Mesodermal cell (in vitro differentiated cells): ENCODE results near the gene AIMP1. TPM values are rescaled to one million over a fixed set of nuclear protein-coding genes. Genes with fewer than 3 reads are reported as not detected.

Experiments used
- H3K27ac ChIP-seq: 2 replicates; pipeline ENCODE4 v1.7.0; 2013; ENCODE audit warnings: mild to moderate bottlenecking, low read depth, low read length, moderate library complexity; ENCODE audit not compliant: severe bottlenecking
- H3K36me3 ChIP-seq: 2 replicates; pipeline ENCODE4 v1.7.1; 2013; ENCODE audit warnings: mild to moderate bottlenecking, low read length, moderate library complexity; ENCODE audit not compliant: control insufficient read depth, insufficient read depth
- H3K4me1 ChIP-seq: one replicate; pipeline ENCODE4 v1.7.1; 2013; ENCODE audit warnings: mild to moderate bottlenecking, low read length; ENCODE audit not compliant: insufficient read depth, control insufficient read depth, poor library complexity, severe bottlenecking
- H3K4me3 ChIP-seq: 2 replicates; pipeline ENCODE4 v1.7.0; 2013; ENCODE audit warnings: low read length, control low read depth, mild to moderate bottlenecking; ENCODE audit not compliant: insufficient read depth, poor library complexity, severe bottlenecking; ENCODE audit errors: extremely low read depth
- H3K9me3 ChIP-seq: 2 replicates; pipeline ENCODE4 v1.7.1; 2013; ENCODE audit warnings: mild to moderate bottlenecking, low read length, moderate library complexity; ENCODE audit not compliant: control insufficient read depth
- WGBS, 2 experiments: methylation state at CpG; one replicate each; pipeline ENCODE4 v1.1.5; 2013; ENCODE audit warnings: missing lambda C conversion rate in 2 of 2; ENCODE audit not compliant: insufficient coverage in 2 of 2; 5-methylcytosine and 5-hydroxymethylcytosine counted together
- polyA plus RNA-seq, 2 experiments: library from polyadenylated mRNA; stranded (reverse); fragments of 50-300 nt; gene quantifications; one replicate each; pipeline ENCODE4 v1.2.3, GENCODE V29; 2013

The AIMP1 gene
- 46.2 TPM for polyA plus RNA-seq (2013, experiment 1 of 2)
- 59.4 TPM for polyA plus RNA-seq (2013, experiment 2 of 2)

GRCh38 chr4:106315968-106316772 lies at the start of gene AIMP1, which contains the start of gene TBCK:
Gene AIMP1 (plus strand): TSS chr4:106316550. CDS start chr4:106325010, 8,460 bp downstream.
Gene TBCK (minus strand): TSS chr4:106316209. CDS start chr4:106308960, 7,249 bp downstream.
- Histone ChIP-seq H3K27ac (peak within 1 kb of the TSS; percentile 100), H3K4me3 (peak within 1 kb of the TSS; percentile 81), H3K36me3 (peaks cover 11% of the 10 kb centered on the region), H3K4me1 (no peaks in the 10 kb centered on the region), H3K9me3 (peaks cover 7% of the 10 kb centered on the region)
- WGBS, 2 experiments, result 0% methylated on average over 29 to 37 of the region's 44 CpGs

- Histone ChIP-seq H3K4me1 (no peaks in the 10 kb centered on the region), H3K27ac (no peak overlapping the region), H3K9me3 (peaks cover 5% of the 10 kb centered on the region), H3K4me3 (no peak overlapping the region), H3K36me3 (peaks cover 3% of the 10 kb centered on the region)
These were observed 47.6 kb upstream of the AIMP1 start for GRCh38 chr4:106268786-106269185.

- no CpG with 5 or more reads among the region's 2 CpGs for WGBS, 2 experiments
- Histone ChIP-seq H3K4me1 (no peaks in the 10 kb centered on the region), H3K27ac (no peak overlapping the region), H3K4me3 (no peak overlapping the region), H3K36me3 (peaks cover 3% of the 10 kb centered on the region), H3K9me3 (peaks cover 5% of the 10 kb centered on the region)
These were observed 46.6 kb upstream of the AIMP1 start for GRCh38 chr4:106269711-106270110.

- Histone ChIP-seq H3K36me3 (peaks cover 3% of the 10 kb centered on the region), H3K4me3 (no peak overlapping the region), H3K9me3 (peaks cover 5% of the 10 kb centered on the region), H3K27ac (no peak overlapping the region), H3K4me1 (no peaks in the 10 kb centered on the region)
- no CpG with 5 or more reads among the region's 1 CpG for WGBS, 2 experiments
These were observed 45.6 kb upstream of the AIMP1 start for GRCh38 chr4:106270736-106271135.

- H3K9me3 ChIP-seq, result peaks cover 5% of the 10 kb centered on the region
- peaks cover 3% of the 10 kb centered on the region for H3K36me3 ChIP-seq
- H3K4me3 ChIP-seq, result no peak overlapping the region
- no peak overlapping the region for H3K27ac ChIP-seq
- WGBS, 2 experiments, result 100% methylated on average over 2 of the region's 2 CpGs
- H3K4me1 ChIP-seq, result no peaks in the 10 kb centered on the region
These were observed 42.5 kb upstream of the AIMP1 start for GRCh38 chr4:106273831-106274230.

DNA sequence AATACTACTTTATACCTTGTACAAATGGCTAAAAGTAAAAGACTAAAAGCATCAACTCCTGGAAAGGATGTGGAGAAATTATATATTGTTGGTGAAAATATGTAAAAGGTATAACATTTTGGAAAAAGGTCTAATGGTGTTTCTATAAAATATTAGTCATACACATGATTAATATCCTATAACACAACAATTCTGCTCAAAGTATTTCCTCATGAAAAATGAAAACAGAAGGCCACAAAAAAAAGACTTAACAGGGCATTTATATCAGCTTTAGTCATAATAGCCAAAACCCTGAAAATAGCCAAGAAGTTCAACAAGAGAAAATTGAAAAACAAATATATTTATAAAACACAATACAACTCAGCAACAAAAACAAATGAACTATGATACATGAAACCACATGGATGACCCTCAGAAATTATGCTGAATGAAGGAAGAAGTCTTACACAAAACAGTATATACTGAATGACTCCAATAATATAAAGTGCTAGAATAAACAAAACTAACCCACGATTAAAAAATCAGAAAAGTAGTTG lies 39.1 kb upstream of the AIMP1 start:
- Histone ChIP-seq H3K9me3 (peaks cover 5% of the 10 kb centered on the region), H3K27ac (no peak overlapping the region), H3K4me3 (no peak overlapping the region), H3K4me1 (no peaks in the 10 kb centered on the region), H3K36me3 (peaks cover 8% of the 10 kb centered on the region)
- WGBS, 2 experiments, result no CpG with 5 or more reads among the region's 1 CpG

- H3K4me1 ChIP-seq, result peaks cover 8% of the 10 kb centered on the region
- WGBS, 2 experiments, result 89 to 100% methylated on average over 1 to 2 of the region's 3 CpGs
These were observed 32.1 kb upstream of the AIMP1 start for GRCh38 chr4:106284227-106284626.

DNA sequence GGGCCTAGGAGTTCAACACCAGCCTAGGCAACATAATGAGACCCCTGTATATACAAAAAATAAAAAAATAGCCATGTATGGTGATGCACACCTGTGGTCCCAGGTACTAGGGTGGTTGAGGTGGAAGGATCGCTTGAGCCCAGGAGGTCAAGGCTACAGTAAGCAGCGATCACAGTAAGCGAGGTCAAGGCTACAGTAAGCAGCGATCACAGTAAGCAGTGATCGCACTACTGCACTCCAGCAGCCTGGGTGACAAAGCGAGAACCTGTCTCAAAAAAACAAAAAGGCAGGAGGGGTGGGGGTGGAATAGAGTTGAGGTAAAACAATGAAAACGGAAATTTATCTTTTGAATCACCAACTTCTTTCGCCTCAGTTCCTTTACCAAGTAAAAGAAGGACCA lies 29.7 kb upstream of the AIMP1 start:
- Histone ChIP-seq H3K4me3 (no peak overlapping the region), H3K4me1 (peaks cover 8% of the 10 kb centered on the region), H3K9me3 (no peaks in the 10 kb centered on the region), H3K36me3 (peaks cover 27% of the 10 kb centered on the region), H3K27ac (no peak overlapping the region)
- 92 to 98% methylated on average over 6 to 7 of the region's 8 CpGs for WGBS, 2 experiments

More at GRCh38 chr4:106284227-106284626, 32.1 kb upstream of the AIMP1 start:
- Histone ChIP-seq H3K27ac (no peak overlapping the region), H3K9me3 (no peaks in the 10 kb centered on the region), H3K4me3 (no peak overlapping the region), H3K36me3 (peaks cover 19% of the 10 kb centered on the region)

- peaks cover 25% of the 10 kb centered on the region for H3K36me3 ChIP-seq
- peak overlapping the region; percentile 86 for H3K27ac ChIP-seq
These were observed 28.9 kb upstream of the AIMP1 start for GRCh38 chr4:106287353-106287969.

GRCh38 chr4:106289737-106290136 lies 26.6 kb upstream of the AIMP1 start:
- no peak overlapping the region for H3K27ac ChIP-seq
- H3K4me1 ChIP-seq, result peaks cover 8% of the 10 kb centered on the region
- H3K4me3 ChIP-seq, result no peak overlapping the region
- peaks cover 34% of the 10 kb centered on the region for H3K36me3 ChIP-seq
- H3K9me3 ChIP-seq, result no peaks in the 10 kb centered on the region
- WGBS, 2 experiments, result no CpG with 5 or more reads among the region's 2 CpGs

More at GRCh38 chr4:106287353-106287969, 28.9 kb upstream of the AIMP1 start:
- Histone ChIP-seq H3K9me3 (no peaks in the 10 kb centered on the region), H3K4me3 (no peak overlapping the region), H3K4me1 (peaks cover 8% of the 10 kb centered on the region)
